NCI-H1436 treated with DMSO at 0.1 percent for 48 hours (cell line): ENCODE data around the gene BCKDHB.
"Not testable (repeated sequence)": the region's sequence is repeated elsewhere in the genome, so short reads cannot be mapped to it uniquely, and the experiment has no call there.

Source experiments
- DNase-seq: peaks from one replicate; lab custom pipeline; 2025; lab: John Stamatoyannopoulos, UW

BCKDHB gene

DNA sequence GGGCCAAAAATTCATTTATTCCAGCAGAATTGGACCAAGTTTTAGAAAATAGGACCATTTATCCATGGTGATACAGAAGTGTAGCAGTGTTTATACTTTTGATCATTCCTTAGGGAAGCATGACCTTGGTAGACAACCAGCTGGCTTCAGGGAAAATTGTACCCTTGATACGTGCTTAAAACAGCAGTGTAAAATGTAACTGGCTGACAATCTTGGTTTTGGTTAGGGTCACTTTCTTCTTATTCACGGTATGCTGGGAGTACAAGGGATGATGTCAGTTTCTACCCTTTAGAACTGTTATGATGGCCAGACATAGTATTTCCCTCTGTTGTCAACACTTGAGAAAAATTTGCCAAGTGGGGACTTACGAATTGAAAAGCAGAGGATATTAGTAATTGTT, 157.1 kb downstream of the BCKDHB start:
- DNase-seq = no peak

DNA sequence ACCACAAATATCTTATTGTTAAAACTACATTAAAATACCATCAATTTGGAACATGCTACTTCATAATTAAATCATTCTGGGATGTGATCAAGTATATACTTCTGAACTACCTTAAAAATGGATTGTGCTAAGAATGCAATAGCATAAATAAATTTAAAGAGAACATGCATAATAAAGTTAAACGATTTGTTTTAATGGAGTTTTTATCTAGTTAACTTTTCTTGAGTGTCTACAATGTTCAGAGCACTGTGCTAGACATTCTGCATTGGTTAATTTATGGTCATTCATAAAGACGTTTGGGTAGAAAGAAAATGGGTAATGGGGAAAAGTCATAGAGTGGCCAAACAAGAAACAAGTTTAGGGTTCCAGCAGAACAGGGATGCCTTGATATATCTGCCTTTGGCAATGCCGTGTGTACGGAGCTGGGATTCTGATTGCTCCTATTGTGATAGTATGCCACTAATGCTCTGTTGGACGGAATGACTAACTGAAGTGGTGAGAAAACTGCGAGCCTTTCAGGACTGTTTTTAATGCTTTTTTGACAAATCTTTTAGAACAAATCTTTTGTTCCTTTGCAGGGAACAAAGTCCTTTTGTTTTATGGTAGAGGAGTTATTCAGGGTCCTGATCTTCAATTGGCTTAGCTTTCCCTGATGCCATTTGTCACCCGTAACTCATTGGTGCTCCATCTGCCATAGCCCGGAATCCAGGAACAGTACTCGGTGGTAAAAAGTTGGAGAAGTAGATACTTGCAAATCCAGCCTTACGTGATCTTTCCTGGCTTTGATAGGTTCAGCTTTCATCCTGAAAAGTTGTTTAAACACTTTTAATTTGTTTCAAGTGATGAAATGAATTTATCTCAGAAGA, 162.6 kb downstream of the BCKDHB start:
- DNase-seq = no peak

DNA sequence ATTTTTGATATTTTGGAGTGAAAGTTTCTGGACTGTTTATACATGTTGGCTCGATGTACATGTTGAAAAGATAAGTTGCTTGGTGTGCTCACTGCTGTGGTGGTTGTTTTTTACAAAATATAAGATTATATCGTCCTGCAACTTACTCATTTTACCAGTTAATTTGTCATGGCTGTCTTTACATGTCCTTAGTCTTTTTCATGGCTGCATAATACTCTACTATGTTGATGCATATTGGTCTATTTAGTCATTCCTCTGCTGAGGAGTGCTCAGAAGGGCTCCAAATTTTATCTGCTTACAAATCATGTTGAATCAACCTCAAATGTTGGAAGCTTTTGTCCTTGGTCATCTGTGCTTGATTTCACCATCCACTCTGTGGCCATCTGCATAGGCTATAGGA, 164.6 kb downstream of the BCKDHB start:
- DNase-seq = no peak

DNA sequence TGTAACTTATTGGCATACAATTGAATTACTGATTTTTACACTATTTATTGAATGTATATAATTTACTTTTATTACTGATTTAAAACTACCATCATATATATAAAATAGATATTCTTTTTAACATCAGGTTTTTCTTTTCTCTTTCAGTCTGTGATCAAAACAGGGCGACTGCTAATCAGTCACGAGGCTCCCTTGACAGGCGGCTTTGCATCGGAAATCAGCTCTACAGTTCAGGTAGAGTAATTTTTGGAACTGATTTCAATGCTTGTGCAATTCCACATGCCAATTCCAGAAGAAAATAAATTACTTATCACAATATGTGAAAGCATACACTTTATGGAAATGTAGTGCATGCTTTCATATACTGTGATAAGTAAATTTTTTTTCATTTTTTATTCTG, 166.5 kb downstream of the BCKDHB start:
- DNase-seq = no peak

DNA sequence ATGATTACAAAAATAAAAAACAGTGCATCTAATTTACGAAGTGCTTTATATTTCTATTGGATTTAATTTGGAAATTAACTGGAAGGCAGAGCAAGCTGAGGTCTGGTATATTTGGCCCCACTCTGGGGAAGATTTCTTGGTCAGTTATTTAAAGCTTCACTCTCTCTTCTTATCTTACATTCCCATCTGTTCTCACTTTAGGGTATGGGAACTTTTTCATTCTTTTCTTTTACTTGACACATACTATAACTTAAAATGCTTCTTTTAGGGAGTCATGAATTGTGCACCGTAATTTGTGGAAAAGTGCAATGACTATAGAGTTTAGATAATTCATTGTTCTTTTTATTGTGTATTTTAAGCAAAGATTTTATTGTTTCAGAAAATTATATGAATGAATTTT, 170.4 kb downstream of the BCKDHB start:
- no peak for DNase-seq

DNA sequence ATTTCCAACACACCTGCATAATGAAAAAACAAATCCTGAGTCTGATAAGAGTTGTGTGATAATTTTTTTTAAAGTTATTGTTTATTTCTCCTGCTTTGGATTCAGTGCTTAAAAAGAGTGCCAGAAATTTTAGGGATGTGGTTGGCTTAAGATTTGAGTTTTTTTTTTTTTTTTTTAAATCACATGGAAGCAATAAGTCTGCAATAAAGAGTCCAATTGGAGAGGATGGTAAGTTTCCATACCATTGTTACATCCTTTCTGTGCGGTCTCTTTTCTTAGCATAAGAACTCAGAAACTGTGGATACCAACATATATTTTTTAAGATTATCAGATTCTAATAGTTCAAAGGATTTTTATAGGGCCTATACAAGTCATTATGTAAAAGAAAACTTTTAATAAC, 171.0 kb downstream of the BCKDHB start:
- DNase-seq = no peak

DNA sequence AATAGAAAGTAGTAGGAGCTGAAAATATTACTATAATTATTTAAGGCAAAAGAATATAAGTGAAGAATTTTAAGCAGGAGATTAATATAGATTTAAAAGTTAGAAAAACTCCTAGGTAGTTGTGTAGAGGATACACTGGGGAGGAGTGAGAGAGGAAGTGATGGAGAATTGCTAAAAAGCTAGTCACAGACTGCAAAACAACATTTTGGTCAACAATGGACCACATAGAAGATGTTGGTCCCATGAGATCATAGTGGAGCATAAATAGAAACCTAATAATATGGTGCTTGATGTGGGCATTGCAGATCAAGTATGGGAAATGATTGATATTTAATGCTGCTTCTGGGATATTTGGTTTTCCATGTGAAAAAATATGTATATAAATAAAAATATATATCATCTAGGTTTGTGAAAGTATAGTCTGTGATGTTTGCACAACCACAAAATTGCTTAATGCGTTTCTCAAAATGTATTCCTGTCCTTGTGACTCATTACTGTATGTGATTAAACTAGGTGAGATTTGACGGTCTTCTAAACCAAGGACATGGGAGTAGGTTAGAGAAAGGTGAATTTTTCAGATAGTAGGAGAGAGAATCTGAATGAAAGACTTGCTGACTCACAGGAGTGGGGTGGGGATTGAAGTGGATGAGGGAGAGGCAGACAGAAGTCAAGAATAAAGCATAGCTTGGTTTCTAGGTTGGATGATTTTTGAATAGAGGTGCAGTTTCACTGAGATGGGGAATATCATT, 174.0 kb downstream of the BCKDHB start:
- no peak for DNase-seq

DNA sequence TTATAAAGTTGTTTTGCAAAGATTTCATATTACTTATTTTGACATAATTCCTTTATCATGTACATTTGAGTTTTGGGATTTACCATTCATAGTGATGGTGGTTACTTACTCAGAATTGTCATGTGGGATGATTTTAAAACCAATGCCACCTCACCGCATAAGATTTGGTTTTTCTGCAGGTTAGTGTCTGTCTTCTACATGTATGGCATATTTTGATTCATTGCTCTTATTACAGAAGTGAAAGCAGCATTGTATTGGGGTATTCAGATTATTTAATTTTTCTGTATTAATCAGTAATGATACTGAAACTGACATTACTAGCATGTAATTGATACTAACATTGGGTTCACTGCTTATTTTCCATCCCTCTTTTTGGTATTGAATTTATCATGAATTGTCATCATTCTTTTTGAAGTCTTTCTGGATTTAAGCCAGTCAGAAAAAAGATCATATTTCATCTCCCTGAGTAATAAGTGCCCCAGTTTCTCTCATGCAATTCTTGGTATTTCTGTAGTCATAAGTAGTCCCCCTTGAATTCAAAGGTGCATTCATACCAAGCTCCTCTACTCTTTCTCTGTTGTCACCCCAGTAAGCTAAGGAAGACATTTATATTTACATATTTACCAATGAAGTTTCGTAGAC, 176.6 kb downstream of the BCKDHB start:
- no peak for DNase-seq

DNA sequence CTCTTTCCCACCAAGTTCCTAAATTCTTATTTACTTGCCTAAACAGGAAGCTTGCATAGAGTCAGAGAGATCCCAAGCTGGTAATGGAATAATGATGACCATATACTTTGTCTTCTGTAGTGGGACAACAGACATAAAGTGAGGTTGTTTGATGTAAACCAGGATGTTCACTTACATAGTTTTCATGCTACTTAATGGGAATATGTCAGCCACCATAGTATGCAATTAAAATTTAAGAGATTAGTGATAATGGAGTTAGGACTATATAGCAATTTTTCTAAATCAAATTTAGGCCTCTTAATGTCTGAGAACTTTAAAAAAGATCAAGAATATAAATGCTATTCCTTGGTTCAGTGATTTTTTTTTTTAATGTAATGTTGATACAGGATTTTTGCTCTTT, 180.6 kb downstream of the BCKDHB start:
- no peak for DNase-seq

DNA sequence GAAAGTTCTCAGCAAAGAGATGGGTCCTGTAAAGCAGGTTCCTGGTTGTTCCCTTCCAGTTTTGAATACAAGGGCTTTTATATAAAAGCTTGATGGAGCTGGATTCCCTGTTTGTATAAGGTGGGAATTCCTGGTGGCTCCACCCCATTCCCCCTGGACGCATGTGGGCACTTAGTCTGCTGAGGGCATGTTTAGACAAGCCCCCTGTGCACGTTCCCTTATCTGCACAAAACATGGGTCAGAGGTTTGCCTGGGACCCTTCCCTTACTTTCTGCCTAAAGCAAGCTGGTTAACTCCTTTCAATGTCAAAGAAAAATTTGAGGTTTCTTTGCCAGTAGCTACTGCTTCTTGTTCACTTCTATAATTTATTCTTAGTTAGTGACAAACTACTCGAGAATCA, 181.1 kb downstream of the BCKDHB start:
- DNase-seq = no peak

DNA sequence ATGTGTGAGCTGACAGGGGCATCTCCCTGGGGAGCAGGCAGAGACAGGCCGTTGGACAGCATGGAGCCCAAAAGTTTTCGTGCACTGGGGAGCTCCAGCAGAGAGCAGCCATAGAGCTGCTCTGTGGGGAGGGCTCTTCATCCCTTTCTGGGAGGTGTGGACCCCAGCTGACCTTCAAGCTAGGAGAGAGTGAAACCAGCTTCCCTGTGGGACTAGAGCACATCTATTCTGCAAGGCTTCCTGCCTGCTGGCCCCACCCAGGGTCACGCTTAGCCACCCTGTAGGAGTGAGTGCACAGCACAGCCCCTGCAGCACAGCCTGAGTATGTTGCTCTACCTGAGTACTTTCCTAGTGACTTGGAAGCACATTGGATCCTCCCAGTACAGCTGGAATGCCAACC, 183.3 kb downstream of the BCKDHB start:
- no peak for DNase-seq

DNA sequence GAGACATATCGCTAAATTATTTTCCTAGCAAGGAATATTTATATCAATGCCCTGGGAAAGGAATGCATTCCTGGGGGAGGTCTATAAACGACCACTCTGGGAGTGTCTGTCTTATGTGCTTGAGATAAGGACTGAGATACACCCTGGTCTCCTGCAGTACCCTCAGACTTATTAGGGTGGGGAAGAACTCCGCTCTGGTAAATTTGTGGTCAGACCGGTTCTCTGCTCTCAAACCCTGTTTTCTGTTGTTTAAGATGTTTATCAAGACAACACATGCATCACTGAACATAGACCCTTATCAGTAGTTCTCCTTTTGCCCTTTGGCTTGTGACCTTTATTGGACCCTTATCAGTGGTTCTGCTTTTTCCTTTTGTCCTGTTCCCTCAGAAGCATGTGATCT, 188.1 kb downstream of the BCKDHB start:
- not testable (repeated sequence) for DNase-seq

DNA sequence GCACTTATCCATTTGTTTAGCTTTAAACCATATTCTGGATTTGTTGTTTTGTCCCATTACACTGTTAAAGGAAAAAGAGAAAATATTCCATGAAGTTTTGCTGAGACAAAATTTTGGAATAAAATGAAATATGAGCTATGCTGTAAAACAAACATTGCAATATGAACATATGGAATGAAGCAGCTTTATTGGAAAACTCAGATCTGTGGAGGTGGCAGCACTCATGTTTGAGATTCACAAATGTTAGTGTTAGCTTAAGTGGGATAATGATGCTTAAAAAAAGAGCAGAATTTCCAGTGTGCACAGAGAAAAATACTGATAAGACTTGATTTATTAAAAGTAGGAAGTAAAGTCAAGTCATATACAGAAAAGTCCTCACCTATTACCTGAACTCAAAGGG, 196.2 kb downstream of the BCKDHB start:
- DNase-seq = no peak

DNA sequence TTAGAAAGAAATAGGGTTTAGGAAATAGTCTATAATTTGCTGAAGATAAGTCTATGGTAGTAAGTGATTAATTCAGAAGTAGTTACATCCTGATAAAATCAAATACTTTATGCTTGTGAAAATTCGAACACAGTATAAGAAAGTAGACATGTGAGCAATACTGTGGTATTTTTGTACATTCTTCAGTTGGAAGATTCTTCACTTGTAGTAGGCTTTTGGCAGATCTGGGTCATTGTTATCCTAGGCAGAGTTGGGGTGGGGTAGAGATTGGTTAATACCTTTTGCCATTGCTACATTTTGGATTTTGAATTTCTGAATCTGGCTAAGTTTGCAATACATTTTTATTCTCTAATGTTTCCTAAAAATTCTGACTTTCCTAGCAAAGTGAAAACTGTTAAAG, 197.5 kb downstream of the BCKDHB start:
- no peak for DNase-seq

DNA sequence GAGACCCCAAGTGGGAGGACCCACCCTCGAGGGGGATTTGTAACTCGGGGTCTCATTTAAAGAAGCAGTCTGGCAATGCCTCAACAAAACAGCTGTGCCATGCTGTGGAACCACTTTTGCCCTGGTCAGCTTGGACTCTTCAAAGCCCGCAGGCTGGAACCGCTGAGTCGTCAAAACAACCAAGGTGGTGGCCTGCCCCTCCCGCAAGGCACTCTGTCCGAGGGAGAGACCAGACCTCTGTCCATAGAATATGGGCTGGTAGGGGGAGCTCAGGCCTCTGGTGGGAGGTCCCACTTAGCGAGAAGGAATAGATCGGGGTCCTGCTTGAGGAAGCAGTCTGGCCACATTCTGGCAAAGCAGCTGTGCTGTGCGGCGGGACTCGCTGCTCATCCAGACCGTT, 208.1 kb downstream of the BCKDHB start:
- DNase-seq = no peak

DNA sequence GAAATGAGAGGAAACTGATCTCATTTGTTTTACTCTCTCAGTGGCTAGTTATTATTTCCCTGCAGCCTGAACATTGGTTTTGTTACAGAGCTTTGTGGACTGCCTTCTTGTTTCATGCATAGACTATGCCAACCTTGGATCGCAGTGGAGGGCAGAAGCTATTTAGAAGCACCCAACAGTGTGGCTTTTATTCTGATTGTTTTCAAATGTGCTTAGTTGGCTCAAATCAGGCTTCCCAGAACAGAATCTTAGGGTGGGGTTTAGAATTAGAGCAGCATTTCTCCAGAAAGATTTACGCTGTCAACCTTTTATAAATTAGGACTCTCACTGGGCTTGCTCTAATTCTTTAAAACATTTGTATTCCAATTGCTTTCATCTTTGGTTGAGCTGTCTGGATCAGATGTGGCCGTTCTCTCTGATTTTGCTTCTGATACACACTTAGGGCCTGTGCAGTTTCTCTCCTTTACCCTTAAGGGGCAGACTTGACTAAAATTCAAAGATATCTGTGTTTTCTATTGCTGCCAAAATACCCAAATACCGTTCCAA, 210.3 kb downstream of the BCKDHB start:
- DNase-seq = no peak

DNA sequence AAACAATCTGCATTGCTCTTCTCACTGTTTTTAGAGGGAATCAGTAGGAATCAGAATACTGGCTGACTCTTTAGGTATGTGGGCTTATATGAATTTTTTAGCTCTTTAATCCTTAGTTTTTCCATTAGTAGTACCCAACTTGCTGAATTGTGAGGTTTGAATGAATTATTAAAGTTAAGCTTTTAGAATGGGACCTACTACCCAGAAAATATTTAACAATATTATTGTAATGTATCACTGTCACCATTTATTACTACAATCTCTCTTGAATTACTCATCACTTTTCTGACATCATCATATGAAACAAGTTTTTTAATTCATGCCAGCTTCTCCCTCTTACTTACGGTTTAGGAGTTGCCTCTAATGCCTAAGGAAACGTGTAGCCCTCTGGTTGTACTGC, 212.7 kb downstream of the BCKDHB start:
- DNase-seq = no peak

DNA sequence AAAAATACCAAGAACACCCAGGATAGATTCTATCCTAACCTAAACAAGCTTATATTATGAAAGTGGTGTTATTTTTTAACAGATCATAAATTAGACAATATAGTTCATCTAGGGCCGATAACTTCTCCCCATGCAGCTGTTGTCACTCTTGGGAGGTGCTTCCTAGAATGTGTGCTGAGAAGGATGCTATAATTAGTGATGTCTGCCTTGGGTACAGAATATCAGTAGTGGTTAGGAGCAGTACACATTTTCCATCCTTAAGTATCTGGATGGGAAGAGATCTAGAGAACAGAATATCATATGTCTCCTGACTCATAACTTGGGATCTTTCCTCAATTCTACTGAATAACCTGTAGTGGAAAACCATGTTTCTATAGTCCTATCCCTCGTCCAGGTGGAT, 214.5 kb downstream of the BCKDHB start:
- no peak for DNase-seq

DNA sequence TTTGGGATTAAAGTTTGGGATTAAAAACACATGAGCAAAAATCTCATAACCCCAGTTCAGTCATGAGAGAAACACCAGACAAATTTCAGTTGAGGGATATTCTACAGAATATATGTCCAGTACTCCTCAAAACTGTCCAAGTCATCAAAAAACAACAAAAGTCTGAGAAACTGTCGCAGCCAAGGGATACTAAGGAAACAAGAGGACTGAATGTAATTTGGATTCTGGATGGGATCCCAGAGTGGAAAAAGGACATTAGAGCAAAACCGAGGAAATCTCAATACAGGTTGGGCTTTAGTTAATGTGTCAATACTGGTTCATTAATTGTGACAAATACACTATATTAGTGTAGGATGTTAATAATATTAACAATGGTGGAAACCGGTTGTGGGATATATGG, 219.3 kb downstream of the BCKDHB start:
- DNase-seq = no peak

DNA sequence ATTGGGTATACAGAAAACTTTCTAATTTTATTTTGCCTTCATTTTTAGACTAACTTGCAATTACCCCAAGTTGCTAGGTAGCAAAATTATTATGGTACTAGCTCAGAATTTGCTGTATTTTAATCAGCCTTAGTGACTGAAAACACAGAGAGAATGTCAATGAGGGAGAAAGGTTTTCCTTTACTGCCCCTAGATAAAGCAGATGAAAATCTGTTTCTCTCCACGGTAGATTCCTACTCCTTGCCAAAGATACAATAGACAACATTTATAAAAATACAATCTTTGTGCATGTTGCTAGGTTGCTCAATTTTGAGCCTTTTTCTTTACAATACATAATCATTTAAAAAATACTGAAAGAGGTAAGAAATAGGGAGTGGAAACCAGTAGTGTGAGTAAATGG, 222.2 kb downstream of the BCKDHB start:
- DNase-seq = no peak

DNA sequence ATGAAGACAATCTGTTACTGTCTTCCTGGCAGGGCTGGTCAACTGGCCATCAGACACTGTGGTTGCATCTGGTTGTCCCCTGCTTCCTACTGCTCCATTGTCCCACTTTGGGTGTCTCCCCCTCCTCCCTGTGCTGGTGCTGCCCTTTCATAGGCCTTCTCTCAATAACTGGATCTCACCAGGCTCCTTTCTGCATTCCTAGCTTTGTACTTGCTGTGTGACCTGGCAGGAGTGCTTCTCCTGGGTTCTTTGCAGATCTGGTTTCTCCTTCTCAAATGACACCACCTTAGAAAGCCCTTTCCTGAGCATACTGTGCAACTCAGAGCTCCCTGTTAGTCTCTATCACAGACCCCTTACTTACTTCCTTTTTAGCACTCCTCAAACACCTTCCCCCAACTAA, 223.0 kb downstream of the BCKDHB start:
- no peak for DNase-seq

DNA sequence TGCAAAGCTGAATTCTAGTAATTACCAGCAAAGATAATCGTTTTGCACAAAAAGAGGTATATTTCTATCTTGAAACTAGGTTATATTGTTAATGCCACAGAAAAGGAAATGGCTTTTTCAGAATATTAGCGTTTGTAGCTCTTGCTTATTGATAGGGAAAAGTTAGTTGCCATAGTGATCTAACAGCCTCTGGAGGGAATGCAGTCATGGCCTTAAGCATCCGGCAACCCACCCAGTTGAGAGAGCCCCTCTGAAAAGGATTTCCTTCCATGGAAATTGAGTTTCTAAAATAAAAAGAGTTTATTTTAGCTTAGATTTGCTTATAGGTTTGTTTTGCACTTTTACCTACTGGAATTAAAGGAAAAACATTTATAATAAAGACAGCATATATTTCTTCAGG, 224.5 kb downstream of the BCKDHB start:
- no peak for DNase-seq

DNA sequence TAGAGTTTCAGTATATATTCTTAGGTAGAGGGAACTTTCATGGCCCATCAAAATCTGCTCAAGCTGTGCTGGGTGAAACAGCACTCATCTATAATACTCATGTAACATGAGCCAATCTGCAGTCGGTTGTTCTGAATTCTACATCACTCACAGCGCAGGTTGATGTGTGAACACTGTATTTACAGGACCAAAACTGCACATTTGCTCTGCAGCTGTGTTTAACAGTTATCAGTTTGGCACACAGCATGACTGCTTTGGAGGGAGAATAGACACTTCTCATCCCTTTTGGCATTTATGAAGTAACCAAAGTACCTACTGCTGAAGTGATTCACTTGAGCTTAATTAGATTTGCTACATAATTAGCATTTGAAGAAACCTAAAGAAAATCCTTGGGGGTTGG, 225.1 kb downstream of the BCKDHB start:
- DNase-seq = peak; percentile 56
